Measurements from ENCODE around the gene SLC12A7.

DNA sequence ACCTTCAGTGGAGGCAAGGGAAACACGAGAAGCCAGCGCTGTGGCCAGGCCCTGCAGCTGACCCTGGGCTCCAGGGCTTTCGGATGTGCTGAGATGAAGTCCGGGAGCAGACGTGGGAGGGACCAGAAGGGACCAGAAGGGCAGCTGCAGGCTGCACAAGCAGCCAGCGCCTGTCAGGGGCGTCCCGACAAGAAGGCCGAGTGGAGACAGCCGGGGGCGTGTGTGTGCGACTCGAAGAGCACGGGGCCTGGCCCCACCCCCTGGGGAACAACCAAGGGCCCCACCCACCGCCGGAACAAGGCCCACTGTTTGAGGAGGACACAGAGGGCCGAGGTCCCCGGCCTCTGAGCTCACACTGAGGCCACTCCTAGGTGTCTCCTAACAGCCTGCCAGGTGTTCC is 31.4 kb downstream of the SLC12A7 start:
- TF ChIP-seq, protein P1, sequence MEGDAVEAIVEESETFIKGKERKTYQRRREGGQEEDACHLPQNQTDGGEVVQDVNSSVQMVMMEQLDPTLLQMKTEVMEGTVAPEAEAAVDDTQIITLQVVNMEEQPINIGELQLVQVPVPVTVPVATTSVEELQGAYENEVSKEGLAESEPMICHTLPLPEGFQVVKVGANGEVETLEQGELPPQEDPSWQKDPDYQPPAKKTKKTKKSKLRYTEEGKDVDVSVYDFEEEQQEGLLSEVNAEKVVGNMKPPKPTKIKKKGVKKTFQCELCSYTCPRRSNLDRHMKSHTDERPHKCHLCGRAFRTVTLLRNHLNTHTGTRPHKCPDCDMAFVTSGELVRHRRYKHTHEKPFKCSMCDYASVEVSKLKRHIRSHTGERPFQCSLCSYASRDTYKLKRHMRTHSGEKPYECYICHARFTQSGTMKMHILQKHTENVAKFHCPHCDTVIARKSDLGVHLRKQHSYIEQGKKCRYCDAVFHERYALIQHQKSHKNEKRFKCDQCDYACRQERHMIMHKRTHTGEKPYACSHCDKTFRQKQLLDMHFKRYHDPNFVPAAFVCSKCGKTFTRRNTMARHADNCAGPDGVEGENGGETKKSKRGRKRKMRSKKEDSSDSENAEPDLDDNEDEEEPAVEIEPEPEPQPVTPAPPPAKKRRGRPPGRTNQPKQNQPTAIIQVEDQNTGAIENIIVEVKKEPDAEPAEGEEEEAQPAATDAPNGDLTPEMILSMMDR (IDR thresholded peaks at IDR 0.05) = no peak
- TF ChIP-seq POLR2A (IDR thresholded peaks at IDR 0.05) = no peak

All from testis (tissue), 2 donors.